ENCODE results near the gene THSD4. TPM values are rescaled to one million over a fixed set of nuclear protein-coding genes. Genes with fewer than 3 reads are reported as not detected.

THSD4 gene
- total and polyA plus RNA-seq, 9 of the 15 experiments (the other 6 are each of a cell fraction or from before 2014, with no cell fraction given), result 0.04 TPM; not detected in 5

DNA sequence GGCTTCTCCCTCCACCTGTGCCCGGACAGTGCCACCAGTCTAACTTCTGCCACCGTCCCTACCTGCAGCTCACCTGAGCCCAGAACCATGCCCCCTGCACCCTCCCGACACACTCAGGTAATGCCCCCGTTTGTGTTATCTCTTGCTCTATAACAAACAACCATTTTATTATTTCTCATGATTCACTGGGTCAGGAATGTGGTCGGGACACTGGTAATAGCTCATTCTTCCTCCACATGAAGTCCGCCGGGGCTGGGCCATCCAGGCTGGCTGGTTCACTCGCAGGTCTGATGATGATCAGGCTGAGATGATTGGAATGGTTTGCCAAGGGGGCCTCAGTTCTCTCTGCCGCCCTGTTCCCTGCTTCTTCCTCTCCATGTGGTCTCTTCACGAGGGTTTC lies 674.8 kb downstream of the THSD4 start (continued):
- no peak for TF ChIP-seq SRSF3 (IDR thresholded peaks at IDR 0.05; ENCODE audit: insufficient read depth, low read length)
- no peak for TF ChIP-seq SMARCE1 (IDR thresholded peaks at IDR 0.05)
- TF ChIP-seq POLR2A (conservative IDR thresholded peaks at IDR 0.05), result no peak
- no peak for TF ChIP-seq ZNF696 (CRISPR knock-in tag; conservative IDR thresholded peaks at IDR 0.05)
- no peak for TF ChIP-seq ZBTB26 (CRISPR knock-in tag; IDR thresholded peaks at IDR 0.05)
- TF ChIP-seq TFAM (CRISPR knock-in tag; conservative IDR thresholded peaks at IDR 0.05), result no peak
- no peak for TF ChIP-seq MAZ (CRISPR knock-in tag; conservative IDR thresholded peaks at IDR 0.05 in 1 of 2, IDR thresholded peaks at IDR 0.05 in 1 of 2)
- TF ChIP-seq ZNF408 (CRISPR knock-in tag; IDR thresholded peaks at IDR 0.05; ENCODE audit: low read depth), result no peak

- ChIA-PET CTCF (ENCODE audit: low intra/inter-chr PET ratio) (no interaction called here), POLR2A (interaction anchor here (0.5 to 0.6 kb wide), 3 partner anchors 335 to 374 kb away, joined by 3 to 4 read pairs (median 3); no protein-coding TSS in a partner anchor)
- WGBS (ENCODE audit: insufficient coverage, low coverage, missing lambda C conversion rate), result under 1% methylated on average over 7 of the region's 7 CpGs
- no peak overlapping the region for H3K9ac ChIP-seq (ENCODE audit: insufficient read depth in 1 of 2, low read depth in 2 of 2, low read length in 2 of 2)
- no peaks in the 10 kb centered on the region for H3K79me2 ChIP-seq (ENCODE audit: control insufficient read depth, insufficient read depth, low read length)
- H3K4me2 ChIP-seq (ENCODE audit: insufficient read depth, low read length), result no peak overlapping the region
- intact Hi-C loops (cut with micrococcal nuclease), result no loop called here
- ATAC-seq (no peak), DNase-seq (ENCODE audit: extremely low read depth in 1 of 4, low spot score in 3 of 4) (no peak), FAIRE-seq (no peak)
- in situ Hi-C loops (cut with MboI), result no loop called here
- H3K36me3 ChIP-seq (ENCODE audit: control insufficient read depth, insufficient read depth, low read length), result no peaks in the 10 kb centered on the region
- TF ChIP-seq HSF4 (CRISPR knock-in tag; IDR thresholded peaks at IDR 0.05; ENCODE audit: borderline replicate concordance), result no peak
- TF ChIP-seq MIER1 (IDR thresholded peaks at IDR 0.05; ENCODE audit: low read depth), result no peak
- TF ChIP-seq CREB5 (CRISPR knock-in tag; IDR thresholded peaks at IDR 0.05), result no peak
- TF ChIP-seq ZFP36 (IDR thresholded peaks at IDR 0.05; ENCODE audit: low read depth, low read length, partially characterized antibody), result no peak
- no peak for TF ChIP-seq ZNF3 (CRISPR knock-in tag; IDR thresholded peaks at IDR 0.05)
- no peak overlapping the region for H3K4me3 ChIP-seq
- no peak overlapping the region for H3K27ac ChIP-seq (ENCODE audit: extremely low read depth, low read depth, low read length)
- H3K9me1 ChIP-seq (ENCODE audit: control insufficient read depth, insufficient read depth, low read length), result no peaks in the 10 kb centered on the region
- no peaks in the 10 kb centered on the region for H3K4me1 ChIP-seq (replicated peaks in 1 of 2; ENCODE audit: control insufficient read depth in 2 of 2, insufficient read depth in 2 of 2, low read length in 2 of 2)
- H3K9me3 ChIP-seq (replicated peaks; ENCODE audit: control insufficient read depth, insufficient read depth, low read depth, low read length), result no peaks in the 10 kb centered on the region
- no peaks in the 10 kb centered on the region for H4K20me1 ChIP-seq (replicated peaks; ENCODE audit: control insufficient read depth, insufficient read depth, low read length)
- peaks cover 20 to 28% of the 10 kb centered on the region in 2 experiments for H3K27me3 ChIP-seq (ENCODE audit: control insufficient read depth in 2 of 2, insufficient read depth in 2 of 2, low read length in 2 of 2)
- no peak overlapping the region for H2AFZ ChIP-seq (ENCODE audit: low read depth, low read length)
- BruUV-seq (replicated peaks), result no TSS peak
Measured at GRCh38 chr15:71791975-71792374, 676.7 kb downstream of the THSD4 start.
